ENCODE data around the gene POU4F1.

DNA sequence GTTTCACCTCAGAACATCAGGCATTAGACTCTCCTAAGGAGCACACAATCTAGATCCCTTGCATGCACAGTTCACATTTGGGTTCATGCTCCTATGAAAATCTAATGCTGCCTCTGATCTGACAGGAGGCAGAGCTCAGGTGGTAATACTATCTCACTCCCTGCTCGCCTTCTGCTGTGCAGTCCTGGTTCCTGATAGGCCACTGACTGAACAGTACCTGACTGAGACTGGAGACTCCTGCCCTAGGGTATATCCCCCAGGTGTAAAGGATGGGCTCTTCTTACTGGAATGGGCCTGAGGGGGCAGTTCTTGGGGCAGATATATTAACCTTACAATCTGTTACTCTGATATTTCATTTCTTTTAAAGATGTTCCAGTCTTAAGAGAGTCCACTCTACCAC, 49.3 kb upstream of the POU4F1 start:
- TF ChIP-seq EZH2phosphoT487 (IDR thresholded peaks at IDR 0.05; ENCODE audit: insufficient read depth, low read depth), result no peak
- TF ChIP-seq EZH2 (IDR thresholded peaks at IDR 0.05; ENCODE audit: insufficient read depth, poor library complexity, severe bottlenecking), result no peak

Data from GM23248 (cell line).